Esophagus (tissue), 2 donors: ENCODE measurements around the gene PIEZO1. TPM values are rescaled to one million over a fixed set of nuclear protein-coding genes. Genes with fewer than 3 reads are reported as not detected.

ENCODE experiments used
- H3K27ac ChIP-seq, 2 donors: one replicate each; pipeline ENCODE4 v1.5.1; 2013; ENCODE audit warnings: low read depth in 2 of 2, mild to moderate bottlenecking in 2 of 2, inconsistent platforms in 1 of 2, low read length in 1 of 2, moderate library complexity in 1 of 2
- H3K27me3 ChIP-seq, 2 donors: one replicate each; pipeline ENCODE4 v1.6.1; 2013; ENCODE audit warnings: low read length in 2 of 2, control low read depth in 1 of 2, mild to moderate bottlenecking in 1 of 2; ENCODE audit not compliant: insufficient read depth in 2 of 2, control insufficient read depth in 1 of 2
- H3K36me3 ChIP-seq, 2 donors: one replicate each; pipeline ENCODE4 v1.6.1; 2013; ENCODE audit warnings: low read length in 1 of 2; ENCODE audit not compliant: control insufficient read depth in 2 of 2, insufficient read depth in 2 of 2
- H3K4me1 ChIP-seq, 2 donors: one replicate each; pipeline ENCODE4 v1.6.1; 2013; ENCODE audit warnings: low read length in 1 of 2; ENCODE audit not compliant: control insufficient read depth in 2 of 2, insufficient read depth in 2 of 2
- H3K4me3 ChIP-seq, 2 donors: one replicate each; pipeline ENCODE4 v1.5.1; 2013; ENCODE audit warnings: low read length in 2 of 2, mild to moderate bottlenecking in 2 of 2, low read depth in 1 of 2, moderate library complexity in 1 of 2
- H3K9me3 ChIP-seq, 2 donors: one replicate each; pipeline ENCODE4 v1.6.1; 2013; ENCODE audit warnings: mild to moderate bottlenecking in 2 of 2, low read depth in 1 of 2, low read length in 1 of 2, moderate library complexity in 1 of 2; ENCODE audit not compliant: control insufficient read depth in 2 of 2, insufficient read depth in 1 of 2
- WGBS, 2 donors: extraction: QIAGEN DNeasy Blood & Tissue Kit; methylation state at CpG; one replicate each; pipeline ENCODE4 v1.1.7; 2013; 5-methylcytosine and 5-hydroxymethylcytosine counted together
- polyA plus RNA-seq, 2 donors: library from polyadenylated mRNA; stranded (reverse); fragments of 200-250 nt; gene quantifications; one replicate each; pipeline ENCODE4 v1.2.3, GENCODE V29; 2013
- donor health status: healthy with polysubstance abuse.
- donor health status: Bipolar disorder and iron deficiency.

The PIEZO1 gene
- polyA plus RNA-seq, 2 donors: 102 to 172 TPM

- Histone ChIP-seq H3K4me1 (peaks cover 0 to 23% of the 10 kb centered on the region in 2 donors), H3K9me3 (no peaks in the 10 kb centered on the region), H3K4me3 (no peak overlapping the region), H3K27me3 (no peaks in the 10 kb centered on the region), H3K27ac (no peak overlapping the region), H3K36me3 (peaks cover 0 to 12% of the 10 kb centered on the region in 2 donors)
- 81 to 89% methylated on average over 26 of the region's 26 CpGs for WGBS, 2 donors
Observed at GRCh38 chr16:88747588-88748301, 37.3 kb downstream of the PIEZO1 start.

- Histone ChIP-seq H3K36me3 (peaks cover 0 to 15% of the 10 kb centered on the region in 2 donors), H3K4me3 (no peak overlapping the region), H3K27me3 (no peaks in the 10 kb centered on the region), H3K27ac (peak overlapping the region; percentile 33 to 68), H3K4me1 (peaks cover 0 to 23% of the 10 kb centered on the region in 2 donors), H3K9me3 (no peaks in the 10 kb centered on the region)
- 28 to 43% methylated on average over 17 of the region's 17 CpGs for WGBS, 2 donors
Observed at GRCh38 chr16:88746506-88746905, 38.5 kb downstream of the PIEZO1 start.

- Histone ChIP-seq H3K36me3 (peaks cover 0 to 28% of the 10 kb centered on the region in 2 donors), H3K4me3 (no peak overlapping the region), H3K4me1 (peaks cover 0 to 24% of the 10 kb centered on the region in 2 donors), H3K27ac (no peak overlapping the region), H3K27me3 (no peaks in the 10 kb centered on the region), H3K9me3 (no peaks in the 10 kb centered on the region)
- WGBS, 2 donors: 69 to 75% methylated on average over 38 to 39 of the region's 39 CpGs
Observed at GRCh38 chr16:88744577-88745521, 40.2 kb downstream of the PIEZO1 start.

GRCh38 chr16:88743693-88744576 is 41.1 kb downstream of the PIEZO1 start:
- WGBS, 2 donors: 56 to 57% methylated on average over 31 to 32 of the region's 32 CpGs
- Histone ChIP-seq H3K4me1 (peaks cover under 1 to 32% of the 10 kb centered on the region in 2 donors), H3K9me3 (no peaks in the 10 kb centered on the region), H3K27ac (no peak overlapping the region), H3K36me3 (peaks cover 0 to 24% of the 10 kb centered on the region in 2 donors), H3K4me3 (no peak overlapping the region), H3K27me3 (no peaks in the 10 kb centered on the region)

GRCh38 chr16:88742896-88743605 is 42.0 kb downstream of the PIEZO1 start:
- 77 to 80% methylated on average over 16 to 19 of the region's 19 CpGs for WGBS, 2 donors
- peaks cover 0 to 26% of the 10 kb centered on the region in 2 donors for H3K36me3 ChIP-seq
- H3K9me3 ChIP-seq: no peaks in the 10 kb centered on the region
- H3K4me1 ChIP-seq: peaks cover 2 to 32% of the 10 kb centered on the region in 2 donors
- H3K27ac ChIP-seq: no peak overlapping the region
- no peaks in the 10 kb centered on the region for H3K27me3 ChIP-seq
- H3K4me3 ChIP-seq: no peak overlapping the region

- peaks cover 2 to 36% of the 10 kb centered on the region in 2 donors for H3K4me1 ChIP-seq
Observed at GRCh38 chr16:88741368-88741767, 43.7 kb downstream of the PIEZO1 start.

GRCh38 chr16:88740727-88741055 is 44.3 kb downstream of the PIEZO1 start:
- H3K9me3 ChIP-seq: no peaks in the 10 kb centered on the region
- H3K36me3 ChIP-seq: peaks cover 0 to 41% of the 10 kb centered on the region in 2 donors
- 87 to 89% methylated on average over 11 to 12 of the region's 12 CpGs for WGBS, 2 donors
- no peak overlapping the region for H3K27ac ChIP-seq
- no peak overlapping the region for H3K4me3 ChIP-seq
- H3K27me3 ChIP-seq: no peaks in the 10 kb centered on the region
- peaks cover 2 to 36% of the 10 kb centered on the region in 2 donors for H3K4me1 ChIP-seq

More at GRCh38 chr16:88741368-88741767, 43.7 kb downstream of the PIEZO1 start:
- Histone ChIP-seq H3K27ac (no peak overlapping the region), H3K36me3 (peaks cover 0 to 35% of the 10 kb centered on the region in 2 donors), H3K9me3 (no peaks in the 10 kb centered on the region), H3K27me3 (no peaks in the 10 kb centered on the region), H3K4me3 (no peak overlapping the region)
- WGBS, 2 donors: 89 to 91% methylated on average over 15 to 17 of the region's 17 CpGs

- 78 to 83% methylated on average over 28 to 33 of the region's 33 CpGs for WGBS, 2 donors
- Histone ChIP-seq H3K4me3 (no peak overlapping the region), H3K27ac (no peak overlapping the region), H3K27me3 (no peaks in the 10 kb centered on the region), H3K4me1 (peaks cover 2 to 36% of the 10 kb centered on the region in 2 donors), H3K36me3 (peaks cover 0 to 46% of the 10 kb centered on the region in 2 donors), H3K9me3 (no peaks in the 10 kb centered on the region)
Observed at GRCh38 chr16:88739977-88740726, 44.9 kb downstream of the PIEZO1 start.
